ENCODE data around the gene ADGRD1. TPM values are rescaled to one million over a fixed set of nuclear protein-coding genes. Genes with fewer than 3 reads are reported as not detected.
A peak's percentile ranks its signal among the peaks of the same experiment; 100 is the strongest.

Gene ADGRD1
- total RNA-seq, 1 donor from 2014 or later, result 4.1 TPM

- DNase-seq (ENCODE audit: low spot score), result no peak
Measured at GRCh38 chr12:131153956-131154355, 200.2 kb downstream of the ADGRD1 start.

- no peak for DNase-seq (ENCODE audit: low spot score)
Measured at GRCh38 chr12:131155131-131155530, 201.4 kb downstream of the ADGRD1 start.

GRCh38 chr12:131157743-131158142 lies 204.0 kb downstream of the ADGRD1 start:
- no peak for DNase-seq (ENCODE audit: low spot score)

GRCh38 chr12:131159660-131160059 lies 206.0 kb downstream of the ADGRD1 start:
- DNase-seq (ENCODE audit: low spot score), result no peak

GRCh38 chr12:131162113-131162512 lies 208.4 kb downstream of the ADGRD1 start:
- DNase-seq (ENCODE audit: low spot score), result no peak

- DNase-seq (ENCODE audit: low spot score), result no peak
Measured at GRCh38 chr12:131163189-131163738, 209.6 kb downstream of the ADGRD1 start.

- no peak for DNase-seq (ENCODE audit: low spot score)
Measured at GRCh38 chr12:131164096-131164872, 210.6 kb downstream of the ADGRD1 start.

GRCh38 chr12:131166717-131167116 lies 213.0 kb downstream of the ADGRD1 start:
- DNase-seq (ENCODE audit: low spot score), result peak; percentile 31

GRCh38 chr12:131167334-131167733 lies 213.6 kb downstream of the ADGRD1 start:
- peak; percentile 55 for DNase-seq (ENCODE audit: low spot score)

GRCh38 chr12:131171029-131171428 lies 217.3 kb downstream of the ADGRD1 start:
- DNase-seq (ENCODE audit: low spot score), result no peak

GRCh38 chr12:131174901-131175300 lies 221.2 kb downstream of the ADGRD1 start:
- DNase-seq (ENCODE audit: low spot score), result no peak

- DNase-seq (ENCODE audit: low spot score), result no peak
Measured at GRCh38 chr12:131176266-131176665, 222.6 kb downstream of the ADGRD1 start.

- no peak for DNase-seq (ENCODE audit: low spot score)
Measured at GRCh38 chr12:131176926-131177325, 223.2 kb downstream of the ADGRD1 start.

- no peak for DNase-seq (ENCODE audit: low spot score)
Measured at GRCh38 chr12:131177599-131177998, 223.9 kb downstream of the ADGRD1 start.

GRCh38 chr12:131187602-131188001 lies 233.9 kb downstream of the ADGRD1 start:
- DNase-seq (ENCODE audit: low spot score), result no peak

- DNase-seq (ENCODE audit: low spot score), result no peak
Measured at GRCh38 chr12:131188131-131189050, 234.7 kb downstream of the ADGRD1 start.

- no peak for DNase-seq (ENCODE audit: low spot score)
Measured at GRCh38 chr12:131189781-131190180, 236.1 kb downstream of the ADGRD1 start.

GRCh38 chr12:131190965-131191364 lies 237.3 kb downstream of the ADGRD1 start:
- DNase-seq (ENCODE audit: low spot score), result no peak
